Measurements from ENCODE around the gene DYNC1H1.
"Not testable (repeated sequence)": the region's sequence is repeated elsewhere in the genome, so short reads cannot be mapped to it uniquely, and the experiment has no call there.

The DYNC1H1 gene

DNA sequence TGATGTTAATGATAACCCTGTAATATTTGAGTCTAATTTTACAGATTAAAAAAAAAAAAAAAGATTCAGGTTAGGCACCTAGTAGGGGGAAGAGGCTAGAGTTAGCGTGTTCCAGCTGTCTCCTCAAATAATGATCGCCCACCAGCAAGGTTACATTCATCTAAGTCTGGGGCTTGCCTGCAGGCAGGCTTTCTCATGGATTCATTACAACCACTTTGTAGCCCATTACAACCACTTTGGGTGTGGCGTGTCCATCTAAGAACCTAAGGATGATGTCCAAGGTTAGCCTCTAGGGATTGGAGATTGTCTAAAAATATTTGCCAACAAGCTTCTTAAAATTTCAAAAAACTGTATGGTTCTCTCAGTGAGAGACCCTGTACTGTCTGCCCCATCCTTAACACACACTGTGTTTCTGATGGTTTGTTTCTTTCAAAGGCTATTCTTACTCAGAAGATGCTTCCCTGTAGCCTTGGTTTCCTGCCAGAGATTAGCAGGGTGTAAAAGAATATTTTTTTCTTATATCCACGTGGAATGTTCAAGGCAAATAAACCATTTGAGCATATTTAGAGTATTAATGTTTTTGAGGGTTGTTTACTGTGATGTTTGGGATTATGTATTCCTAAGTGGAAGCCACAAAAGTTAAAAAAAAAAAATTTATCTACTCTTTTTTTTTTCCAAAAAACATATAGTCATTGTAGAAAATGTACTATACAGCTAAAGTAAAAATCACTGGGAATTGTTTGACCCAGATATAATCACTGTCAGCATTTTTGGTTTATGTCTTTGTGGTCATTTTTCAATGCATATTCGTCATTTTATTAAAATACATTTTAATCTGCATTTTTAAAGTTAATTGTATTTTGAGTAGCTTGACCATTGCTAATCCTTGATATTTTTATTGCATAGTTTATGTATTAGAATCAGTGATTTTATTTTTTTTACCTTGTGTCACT lies 1.7 kb downstream of the DYNC1H1 start:
- DNase-seq = no peak

GRCh38 chr14:101966742-101967141 lies 2.4 kb downstream of the DYNC1H1 start:
- DNase-seq = no peak

GRCh38 chr14:101968186-101968585 lies 3.8 kb downstream of the DYNC1H1 start:
- no peak for DNase-seq

- DNase-seq = no peak
Observed at GRCh38 chr14:101969481-101969880, 5.1 kb downstream of the DYNC1H1 start.

DNA sequence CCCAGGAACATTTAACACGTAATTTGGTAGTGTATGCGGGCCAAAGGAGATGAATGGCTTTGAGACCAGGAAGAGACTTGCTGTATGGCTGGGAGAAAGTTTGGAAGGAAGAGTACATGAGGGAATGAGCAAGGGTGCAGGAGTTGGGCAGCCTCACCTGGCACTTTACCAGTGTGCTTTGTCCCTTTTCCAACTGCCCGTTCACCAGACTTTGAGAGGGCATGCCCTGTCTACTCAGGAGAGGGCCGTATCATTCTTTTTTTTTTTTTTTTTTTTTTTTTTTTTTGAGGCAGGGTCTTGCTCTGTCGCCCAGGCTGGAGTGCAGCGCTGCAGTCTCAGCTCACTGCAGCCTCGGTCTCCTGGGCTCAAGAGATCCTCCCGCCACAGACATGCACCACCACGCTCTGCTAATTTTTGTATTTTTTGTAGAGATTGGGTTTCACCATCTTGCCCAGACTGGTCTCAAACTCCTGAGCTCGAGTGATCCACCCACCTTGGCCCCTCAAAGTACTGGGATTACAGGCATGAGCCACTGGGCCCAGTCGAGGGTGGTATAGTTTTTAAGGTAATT lies 6.5 kb downstream of the DYNC1H1 start:
- DNase-seq = no peak

GRCh38 chr14:101971458-101971857 lies 7.1 kb downstream of the DYNC1H1 start:
- not testable (repeated sequence) for DNase-seq

DNA sequence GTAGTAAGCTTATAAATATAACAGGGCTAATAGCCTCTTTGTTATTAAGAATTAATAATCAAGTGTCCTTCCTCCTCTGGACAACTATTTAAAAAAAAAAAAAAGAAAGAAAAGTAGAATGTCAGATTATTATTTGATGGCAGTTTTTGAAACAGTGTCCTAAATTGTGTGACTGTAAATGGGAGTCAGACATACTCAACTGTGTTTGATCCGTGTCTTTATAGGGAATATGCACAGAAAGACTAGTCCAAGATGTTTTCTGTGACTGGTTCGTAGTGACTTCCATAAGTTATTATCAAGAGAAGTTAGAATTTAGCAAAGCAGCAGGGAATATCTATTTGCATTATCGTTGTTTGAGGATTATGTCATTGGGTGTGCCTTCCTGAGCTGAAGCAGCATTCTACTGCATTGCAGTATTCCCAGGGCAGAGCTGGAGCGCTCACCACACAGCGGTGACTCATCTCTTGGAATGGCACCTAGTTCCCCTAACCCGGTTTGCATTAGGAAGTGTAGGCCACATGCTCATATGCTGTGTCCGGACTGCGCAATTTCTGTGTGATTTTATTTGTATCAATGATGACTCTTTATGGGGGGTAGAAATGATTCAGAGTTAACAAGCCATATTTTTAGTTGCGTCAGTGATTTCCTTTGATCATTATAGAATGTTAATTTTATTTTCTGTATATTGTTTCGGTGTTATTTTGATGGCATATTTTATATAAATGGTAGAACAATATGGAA lies 7.9 kb downstream of the DYNC1H1 start:
- DNase-seq = no peak

- no peak for DNase-seq
Observed at GRCh38 chr14:101973356-101973755, 9.0 kb downstream of the DYNC1H1 start.

GRCh38 chr14:101975231-101975630 lies 10.9 kb downstream of the DYNC1H1 start:
- no peak for DNase-seq

DNA sequence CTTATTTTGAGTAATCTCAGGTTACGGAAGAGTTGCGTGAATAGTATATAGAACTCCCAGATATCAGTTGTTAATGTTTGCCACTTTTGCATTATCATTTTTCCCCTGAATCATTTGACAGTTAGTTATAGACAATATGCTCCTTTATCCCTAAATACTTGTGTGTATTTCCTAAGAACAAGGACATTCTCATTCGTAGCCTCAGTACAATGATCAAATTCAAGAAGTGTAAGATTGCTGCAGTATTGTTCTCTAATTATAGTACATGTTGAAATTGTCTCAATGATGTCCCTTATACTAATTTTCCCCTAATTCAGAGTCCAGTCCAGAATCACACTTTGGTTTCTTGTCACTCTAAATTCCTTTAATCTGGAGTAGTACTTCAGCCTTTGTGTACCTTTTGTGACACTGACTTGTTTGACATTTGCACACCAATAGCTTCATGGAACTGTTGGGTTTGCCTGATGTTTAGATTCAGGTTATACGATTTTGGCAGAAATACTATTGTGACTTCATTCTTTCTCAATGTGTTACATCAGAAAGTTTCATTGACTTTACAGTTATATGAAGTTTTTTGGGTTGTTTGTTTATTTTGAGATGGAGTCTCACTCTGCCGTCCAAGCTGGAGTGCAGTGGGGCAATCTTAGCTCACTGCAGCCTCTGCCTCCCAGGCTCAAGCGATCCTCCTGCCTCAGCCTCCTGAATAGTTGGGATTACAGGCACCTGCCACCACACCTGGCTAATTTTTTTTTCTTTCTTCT lies 13.1 kb downstream of the DYNC1H1 start:
- DNase-seq = no peak

DNA sequence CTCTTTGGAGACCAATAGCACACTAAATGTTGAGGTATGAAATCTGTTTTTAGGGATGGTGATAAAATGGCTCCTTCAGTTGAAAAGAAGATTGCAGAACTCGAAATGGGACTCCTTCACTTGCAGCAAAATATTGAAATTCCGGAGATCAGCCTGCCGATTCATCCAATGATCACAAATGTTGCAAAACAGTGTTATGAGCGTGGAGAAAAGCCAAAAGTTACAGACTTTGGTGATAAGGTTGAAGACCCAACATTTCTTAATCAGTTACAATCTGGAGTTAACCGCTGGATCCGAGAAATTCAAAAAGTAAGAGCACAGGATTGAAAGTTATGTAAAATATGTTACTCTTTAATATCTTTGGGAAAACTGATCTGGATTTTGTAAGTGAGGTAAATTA lies 15.3 kb downstream of the DYNC1H1 start:
- DNase-seq = no peak

DNA sequence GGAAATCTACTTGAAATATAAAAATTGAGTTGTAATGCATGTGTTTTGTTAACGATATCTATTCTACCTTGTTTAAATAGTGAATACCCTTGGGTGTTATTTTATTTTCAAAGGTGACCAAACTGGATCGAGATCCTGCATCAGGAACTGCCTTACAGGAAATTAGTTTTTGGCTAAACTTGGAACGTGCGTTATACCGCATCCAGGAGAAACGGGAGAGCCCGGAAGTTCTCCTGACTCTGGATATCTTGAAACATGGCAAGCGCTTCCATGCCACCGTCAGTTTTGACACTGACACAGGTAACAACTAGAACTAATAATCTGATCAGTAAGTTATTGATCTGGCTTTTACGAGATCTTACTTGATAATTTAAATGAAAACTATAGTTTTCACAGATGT lies 15.9 kb downstream of the DYNC1H1 start:
- no peak for DNase-seq

DNA sequence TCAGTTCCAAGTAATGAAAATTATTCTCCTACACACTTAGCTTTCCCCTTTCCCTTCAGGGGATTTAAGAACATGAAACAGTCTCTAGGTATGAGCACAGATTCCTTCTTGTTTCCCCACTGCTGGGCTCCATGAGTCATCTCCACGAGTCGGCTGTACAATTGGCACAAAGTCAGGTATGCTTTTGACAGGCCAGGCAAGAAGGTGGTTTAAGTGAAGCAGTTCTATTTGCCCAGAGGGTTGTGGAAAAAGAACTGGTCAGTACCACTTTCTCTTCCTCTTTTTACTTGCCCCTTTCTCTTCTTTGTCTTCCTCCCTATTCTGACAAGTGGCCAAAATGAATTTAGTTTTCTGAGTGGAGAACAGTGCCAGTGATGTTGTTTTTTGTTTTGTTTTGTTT lies 16.3 kb downstream of the DYNC1H1 start:
- DNase-seq = no peak

DNA sequence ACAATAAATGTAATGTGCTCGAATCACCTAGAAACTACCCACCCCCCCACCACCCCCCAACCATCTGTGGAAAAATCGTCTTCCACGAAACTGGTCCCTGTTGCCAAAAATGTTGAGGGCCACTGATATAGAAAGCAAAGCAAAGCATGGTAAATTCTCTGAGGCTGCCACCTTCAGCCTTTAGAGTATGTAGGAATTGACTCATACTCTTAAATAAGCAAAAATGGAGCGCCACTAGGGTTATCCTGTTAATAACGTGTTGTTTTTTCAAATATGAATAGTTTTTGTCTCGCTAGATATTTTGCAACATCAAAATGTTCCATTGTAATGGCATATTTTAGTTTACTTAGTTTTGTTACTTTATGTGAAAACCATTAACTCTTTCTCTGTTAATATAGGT lies 18.2 kb downstream of the DYNC1H1 start:
- no peak for DNase-seq

DNA sequence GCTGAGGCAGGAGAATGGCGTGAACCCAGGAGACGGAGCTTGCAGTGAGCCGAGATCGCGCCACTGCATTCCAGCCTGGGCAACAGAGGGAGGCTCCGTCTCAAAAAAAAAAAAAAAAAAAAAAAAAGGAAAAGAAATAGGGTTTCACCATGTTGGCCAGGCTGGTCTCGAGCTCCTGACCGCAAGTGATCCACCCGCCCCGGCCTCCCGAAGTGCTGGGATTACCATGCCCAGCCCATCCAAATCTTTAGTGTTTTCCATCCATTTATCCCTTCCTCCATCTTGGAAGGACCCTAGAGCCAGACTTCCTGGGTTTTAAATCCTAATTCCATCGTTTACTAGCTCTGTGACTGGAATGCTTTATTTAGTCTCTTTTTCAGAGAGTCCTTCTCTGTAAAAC lies 20.5 kb downstream of the DYNC1H1 start:
- not testable (repeated sequence) for DNase-seq

GRCh38 chr14:101985957-101986356 lies 21.6 kb downstream of the DYNC1H1 start:
- no peak for DNase-seq

- DNase-seq = no peak
Observed at GRCh38 chr14:101986953-101987352, 22.6 kb downstream of the DYNC1H1 start.

GRCh38 chr14:101988377-101988776 lies 24.0 kb downstream of the DYNC1H1 start:
- DNase-seq = no peak

DNA sequence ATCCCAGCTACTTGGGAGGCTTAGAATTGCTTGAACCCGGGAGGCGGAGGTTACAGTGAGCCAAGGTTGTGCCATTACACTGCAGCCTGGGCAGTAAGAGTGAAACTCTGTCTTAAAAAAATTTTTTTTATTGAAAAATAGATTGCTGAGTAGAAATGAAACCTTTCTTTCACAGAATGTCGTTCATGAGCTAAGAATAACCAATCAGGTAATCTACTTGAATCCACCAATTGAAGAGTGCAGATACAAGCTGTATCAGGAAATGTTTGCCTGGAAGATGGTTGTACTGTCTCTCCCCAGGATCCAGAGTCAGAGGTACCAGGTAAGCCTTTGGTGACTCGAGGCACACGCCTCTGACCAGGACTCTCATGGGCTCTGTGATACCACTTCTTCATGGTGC lies 27.0 kb downstream of the DYNC1H1 start:
- no peak for DNase-seq

DNA sequence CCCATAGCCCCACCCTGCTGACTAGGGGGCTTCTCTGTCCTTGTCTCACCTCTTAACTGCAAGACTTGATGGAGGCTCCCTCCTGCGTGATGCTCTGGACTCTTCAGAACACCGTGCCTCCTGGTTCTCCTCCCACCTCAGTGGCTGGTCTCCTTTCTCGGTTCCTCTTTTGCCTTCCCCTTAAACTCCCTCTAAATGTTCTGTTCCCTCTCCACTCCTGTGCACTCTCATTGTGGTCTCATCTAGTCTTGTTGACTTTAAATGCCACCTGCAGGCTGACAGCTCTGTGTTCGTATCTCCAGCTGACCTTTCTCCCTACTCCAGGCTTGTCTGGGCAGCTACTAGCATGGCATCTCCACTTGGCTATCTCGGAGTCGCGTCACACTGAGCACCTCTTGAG lies 28.3 kb downstream of the DYNC1H1 start:
- no peak for DNase-seq

DNA sequence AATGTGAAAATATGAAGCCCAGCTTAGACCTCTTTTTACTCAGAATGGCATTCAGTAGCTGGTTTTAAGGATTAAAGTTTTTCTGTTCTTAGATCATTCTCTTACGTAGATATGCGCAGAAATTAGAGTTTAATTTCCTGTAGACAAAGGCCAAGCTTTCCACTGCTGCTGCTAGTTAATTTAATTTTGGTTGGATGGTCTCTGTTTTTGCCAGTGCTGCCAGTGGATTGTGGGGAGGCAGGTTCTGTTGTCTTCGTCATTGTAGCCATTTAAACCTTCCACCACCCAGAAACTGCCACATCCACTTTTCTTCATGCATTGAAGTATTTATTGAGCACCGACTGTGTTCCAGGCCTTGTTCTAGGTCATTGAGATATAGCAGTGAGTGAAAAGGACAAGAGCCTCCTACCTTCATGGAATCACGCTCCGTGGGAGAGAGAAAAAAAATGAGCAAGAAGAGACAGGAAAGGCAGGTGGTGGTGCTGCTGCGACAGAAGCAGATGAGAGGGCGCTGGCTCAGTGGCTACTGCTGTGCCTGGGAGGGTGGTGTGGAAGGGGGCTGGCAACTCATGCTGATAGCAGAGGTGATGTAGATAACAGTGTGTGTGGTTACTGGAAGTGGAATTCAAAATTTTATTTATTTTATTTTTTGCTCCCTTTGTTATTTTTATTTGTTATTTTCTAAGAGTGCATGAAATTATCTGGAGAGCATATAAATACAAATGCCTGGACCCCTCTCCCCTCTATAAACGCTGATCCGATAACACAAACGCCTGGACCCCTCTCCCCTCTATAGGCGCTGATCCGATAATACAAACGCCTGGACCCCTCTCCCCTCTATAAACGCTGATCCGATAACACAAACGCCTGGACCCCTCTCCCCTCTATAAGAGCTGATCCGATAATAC lies 33.3 kb downstream of the DYNC1H1 start:
- no peak for DNase-seq

DNA sequence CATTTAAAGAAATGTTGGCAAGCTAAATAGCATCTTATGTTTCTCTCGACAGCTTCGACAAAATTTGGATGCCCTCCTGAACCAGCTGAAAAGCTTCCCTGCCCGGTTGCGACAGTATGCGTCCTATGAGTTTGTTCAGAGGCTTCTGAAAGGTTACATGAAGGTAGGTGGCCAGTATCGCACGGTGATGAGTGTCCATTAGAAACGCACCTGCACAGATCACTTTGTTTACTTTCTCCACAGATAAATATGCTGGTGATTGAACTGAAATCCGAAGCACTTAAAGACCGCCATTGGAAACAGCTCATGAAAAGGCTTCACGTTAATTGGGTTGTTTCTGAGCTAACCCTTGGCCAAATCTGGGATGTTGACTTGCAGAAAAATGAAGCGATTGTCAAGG lies 36.5 kb downstream of the DYNC1H1 start:
- no peak for DNase-seq
